ENCODE results near the gene MUSTN1.

DNA sequence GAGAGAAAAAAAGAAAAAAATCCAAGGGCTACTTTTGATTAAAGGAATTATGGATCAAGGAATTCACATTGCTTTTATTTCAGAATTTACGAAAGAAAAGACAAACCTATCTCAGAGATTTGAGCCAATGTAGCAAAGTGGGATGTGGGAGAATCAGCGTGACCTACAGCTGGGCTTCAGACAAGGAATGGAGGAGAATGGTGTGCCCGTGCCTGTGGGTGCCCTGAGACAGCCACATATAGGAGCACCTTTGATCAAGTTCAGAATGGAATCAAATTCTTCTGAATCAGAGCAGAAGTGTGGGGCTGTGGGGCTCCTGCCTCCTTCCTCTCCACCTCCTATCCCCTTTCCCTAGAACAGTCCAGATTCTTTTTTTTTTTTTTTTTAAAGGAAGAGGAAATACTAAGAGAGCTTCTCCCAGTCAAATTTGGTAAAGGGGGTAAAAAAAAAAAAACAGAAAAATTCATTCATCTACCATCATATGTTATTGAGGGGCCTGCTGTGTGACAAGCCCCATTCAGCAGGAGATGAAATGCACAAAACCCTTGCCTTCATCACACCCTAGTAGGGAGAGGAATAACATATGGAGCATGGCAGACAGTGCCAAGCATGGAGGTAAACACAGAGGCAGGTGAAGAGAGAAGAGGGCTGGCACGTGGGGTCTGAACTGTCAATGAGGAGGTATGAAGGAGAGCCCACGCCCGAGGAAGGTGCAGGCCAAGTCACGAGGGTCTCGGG is 25.0 kb upstream of the MUSTN1 start:
- TF ChIP-seq, protein P1, sequence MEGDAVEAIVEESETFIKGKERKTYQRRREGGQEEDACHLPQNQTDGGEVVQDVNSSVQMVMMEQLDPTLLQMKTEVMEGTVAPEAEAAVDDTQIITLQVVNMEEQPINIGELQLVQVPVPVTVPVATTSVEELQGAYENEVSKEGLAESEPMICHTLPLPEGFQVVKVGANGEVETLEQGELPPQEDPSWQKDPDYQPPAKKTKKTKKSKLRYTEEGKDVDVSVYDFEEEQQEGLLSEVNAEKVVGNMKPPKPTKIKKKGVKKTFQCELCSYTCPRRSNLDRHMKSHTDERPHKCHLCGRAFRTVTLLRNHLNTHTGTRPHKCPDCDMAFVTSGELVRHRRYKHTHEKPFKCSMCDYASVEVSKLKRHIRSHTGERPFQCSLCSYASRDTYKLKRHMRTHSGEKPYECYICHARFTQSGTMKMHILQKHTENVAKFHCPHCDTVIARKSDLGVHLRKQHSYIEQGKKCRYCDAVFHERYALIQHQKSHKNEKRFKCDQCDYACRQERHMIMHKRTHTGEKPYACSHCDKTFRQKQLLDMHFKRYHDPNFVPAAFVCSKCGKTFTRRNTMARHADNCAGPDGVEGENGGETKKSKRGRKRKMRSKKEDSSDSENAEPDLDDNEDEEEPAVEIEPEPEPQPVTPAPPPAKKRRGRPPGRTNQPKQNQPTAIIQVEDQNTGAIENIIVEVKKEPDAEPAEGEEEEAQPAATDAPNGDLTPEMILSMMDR (IDR thresholded peaks at IDR 0.05; ENCODE audit: borderline replicate concordance, extremely low read depth, low read length, poor library complexity, severe bottlenecking) = no peak
- no peak for TF ChIP-seq EZH2 (IDR thresholded peaks at IDR 0.05; ENCODE audit: borderline replicate concordance, low read depth, low read length, severe bottlenecking)

Data from DND-41 (cell line).